Kidney epithelial cell (primary cell): ENCODE data around the gene FAM24B. TPM values are rescaled to one million over a fixed set of nuclear protein-coding genes. Genes with fewer than 3 reads are reported as not detected.
A peak's percentile ranks its signal among the peaks of the same experiment; 100 is the strongest.

ENCODE experiments used
- DNase-seq: peaks from one replicate; pipeline ENCODE4 v3.0.0-alpha.2; 2010; ENCODE audit warnings: low read depth
- H3K27me3 ChIP-seq: 2 replicates; pipeline ENCODE4 v1.6.0; 2011; ENCODE audit warnings: low read length; ENCODE audit not compliant: control insufficient read depth, insufficient read depth
- H3K36me3 ChIP-seq: 2 replicates; pipeline ENCODE4 v1.5.1; 2011; ENCODE audit warnings: low read length; ENCODE audit not compliant: control insufficient read depth, insufficient read depth
- H3K4me3 ChIP-seq: 2 replicates; pipeline ENCODE4 v1.5.1; 2011; ENCODE audit warnings: low read depth, mild to moderate bottlenecking, control low read depth, low read length
- total RNA-seq: library from RNA; depleted of rRNA; stranded (reverse); fragments of >200 nt; gene quantifications from 2 replicates; pipeline ENCODE4 v1.2.3, GENCODE V29; 2015
- TF ChIP-seq, protein P1 (sequence below): IDR thresholded peaks from 2 replicates; pipeline ENCODE4 v1.5.1; 2011; ENCODE audit warnings: mild to moderate bottlenecking, moderate library complexity, low read length, control low read depth, inconsistent platforms; ENCODE audit not compliant: insufficient read depth, poor library complexity, severe bottlenecking

Gene FAM24B
- total RNA-seq, 1 donor from 2014 or later = 14.6 TPM

DNA sequence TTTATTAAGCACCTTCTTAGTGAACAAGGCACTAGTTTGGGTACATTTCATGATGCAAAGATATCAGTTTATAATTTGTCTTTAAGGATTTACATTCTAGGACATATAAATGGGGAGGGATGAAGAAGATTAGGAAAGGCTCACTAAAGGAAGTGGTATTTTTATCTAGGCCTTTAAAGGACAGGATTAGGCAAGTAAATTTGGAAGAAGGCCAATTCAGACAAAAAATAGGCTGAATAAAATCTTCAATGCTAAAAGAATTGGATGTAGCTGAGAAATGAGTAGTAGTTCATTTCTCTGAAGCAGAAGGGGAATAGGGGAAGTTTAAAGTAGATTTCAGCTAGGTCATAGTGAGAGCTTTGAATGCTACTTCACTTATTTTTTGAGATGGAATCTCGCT is 4.8 kb upstream of the FAM24B start:
- Histone ChIP-seq H3K4me3 (no peak overlapping the region), H3K27me3 (no peaks in the 10 kb centered on the region), H3K36me3 (no peaks in the 10 kb centered on the region)
- no peak for DNase-seq
- TF ChIP-seq, protein P1, sequence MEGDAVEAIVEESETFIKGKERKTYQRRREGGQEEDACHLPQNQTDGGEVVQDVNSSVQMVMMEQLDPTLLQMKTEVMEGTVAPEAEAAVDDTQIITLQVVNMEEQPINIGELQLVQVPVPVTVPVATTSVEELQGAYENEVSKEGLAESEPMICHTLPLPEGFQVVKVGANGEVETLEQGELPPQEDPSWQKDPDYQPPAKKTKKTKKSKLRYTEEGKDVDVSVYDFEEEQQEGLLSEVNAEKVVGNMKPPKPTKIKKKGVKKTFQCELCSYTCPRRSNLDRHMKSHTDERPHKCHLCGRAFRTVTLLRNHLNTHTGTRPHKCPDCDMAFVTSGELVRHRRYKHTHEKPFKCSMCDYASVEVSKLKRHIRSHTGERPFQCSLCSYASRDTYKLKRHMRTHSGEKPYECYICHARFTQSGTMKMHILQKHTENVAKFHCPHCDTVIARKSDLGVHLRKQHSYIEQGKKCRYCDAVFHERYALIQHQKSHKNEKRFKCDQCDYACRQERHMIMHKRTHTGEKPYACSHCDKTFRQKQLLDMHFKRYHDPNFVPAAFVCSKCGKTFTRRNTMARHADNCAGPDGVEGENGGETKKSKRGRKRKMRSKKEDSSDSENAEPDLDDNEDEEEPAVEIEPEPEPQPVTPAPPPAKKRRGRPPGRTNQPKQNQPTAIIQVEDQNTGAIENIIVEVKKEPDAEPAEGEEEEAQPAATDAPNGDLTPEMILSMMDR = no peak

- TF ChIP-seq, protein P1 = no peak
- no peaks in the 10 kb centered on the region for H3K27me3 ChIP-seq
- H3K4me3 ChIP-seq = no peak overlapping the region
- no peak for DNase-seq
- no peaks in the 10 kb centered on the region for H3K36me3 ChIP-seq
Measured at GRCh38 chr10:122882766-122883165, 3.4 kb upstream of the FAM24B start.

- H3K36me3 ChIP-seq = no peaks in the 10 kb centered on the region
- TF ChIP-seq, protein P1 = no peak
- H3K4me3 ChIP-seq = peak overlapping the region; percentile 69
- no peak for DNase-seq
- no peaks in the 10 kb centered on the region for H3K27me3 ChIP-seq
Measured at GRCh38 chr10:122878799-122879338, 512 bp downstream of the FAM24B start.

GRCh38 chr10:122877264-122877663 is 2.1 kb downstream of the FAM24B start:
- H3K4me3 ChIP-seq = no peak overlapping the region
- no peak for DNase-seq
- H3K36me3 ChIP-seq = no peaks in the 10 kb centered on the region
- H3K27me3 ChIP-seq = no peaks in the 10 kb centered on the region
- TF ChIP-seq, protein P1 = no peak

- H3K27me3 ChIP-seq = no peaks in the 10 kb centered on the region
Measured at GRCh38 chr10:122876467-122876855, 2.9 kb downstream of the FAM24B start.

More at GRCh38 chr10:122876467-122876855, 2.9 kb downstream of the FAM24B start:
- DNase-seq = no peak
- TF ChIP-seq, protein P1 = no peak
- no peaks in the 10 kb centered on the region for H3K36me3 ChIP-seq
- H3K4me3 ChIP-seq = no peak overlapping the region
